Loucy (cell line): ENCODE results near the gene MANEAL.

Experiments used
- CTCF ChIP-seq: fragments of 200-600 bp; sonication (generic); conservative IDR thresholded peaks from 2 replicates; pipeline ENCODE4 v1.5.1; 2014; ENCODE audit warnings: mild to moderate bottlenecking, antibody characterized with exemption, low read length
- EZH2phosphoT487 ChIP-seq: fragments of 200-600 bp; IDR thresholded peaks from 2 replicates; pipeline ENCODE4 v1.6.1; 2018; ENCODE audit warnings: antibody characterized with exemption, mild to moderate bottlenecking, moderate library complexity, borderline replicate concordance

DNA sequence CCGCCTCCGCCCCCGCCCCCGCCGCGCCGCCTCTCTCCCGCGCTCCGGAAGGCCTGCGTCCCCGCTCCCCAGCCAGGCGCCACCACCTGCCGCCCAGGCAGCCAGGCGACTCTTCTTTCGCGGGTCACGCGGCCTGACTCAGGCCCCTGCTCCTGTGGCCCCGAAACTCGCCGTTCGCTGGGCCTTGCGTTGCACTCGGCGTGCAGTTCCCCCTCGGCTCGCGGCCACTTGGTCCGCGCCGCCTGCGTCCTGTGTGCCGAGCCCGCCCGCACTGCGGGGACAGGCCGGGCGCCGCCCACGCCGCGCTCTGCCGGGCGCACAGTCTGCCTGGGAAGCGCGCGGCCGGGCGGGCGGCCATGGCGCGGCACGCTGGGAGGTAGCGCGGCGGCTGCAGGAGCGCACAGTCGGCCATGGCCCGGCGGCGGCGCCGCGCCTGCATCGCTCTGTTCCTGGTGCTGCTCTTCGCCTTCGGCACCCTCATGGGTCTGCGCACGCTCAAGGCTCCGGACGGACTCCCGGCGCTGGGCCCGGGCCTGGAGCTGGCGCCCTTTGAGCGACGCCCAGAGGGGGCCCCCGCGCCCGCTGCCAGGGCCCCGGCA lies at the start of gene MANEAL:
- TF ChIP-seq CTCF: no peak
- TF ChIP-seq EZH2phosphoT487: no peak
